Measurements from ENCODE around the gene APEX1.

GRCh38 chr14:20493634-20494033 lies 38.6 kb downstream of the APEX1 start:
- no peak for TF ChIP-seq POLR2AphosphoS5 (IDR thresholded peaks at IDR 0.05; ENCODE audit: low read depth, low read length)
- no peak for TF ChIP-seq CTCF (IDR thresholded peaks at IDR 0.05 in 2 of 3, conservative IDR thresholded peaks at IDR 0.05 in 1 of 3; ENCODE audit: borderline replicate concordance in 1 of 3, insufficient read depth in 1 of 3, low read depth in 2 of 3, low read length in 2 of 3)
- no peak for TF ChIP-seq EZH2 (IDR thresholded peaks at IDR 0.05)
- TF ChIP-seq YY1 (IDR thresholded peaks at IDR 0.05; ENCODE audit: extremely low read depth, insufficient replicate concordance, low read depth, low read length), result no peak
- TF ChIP-seq REST (IDR thresholded peaks at IDR 0.05; ENCODE audit: low read depth), result no peak
- TF ChIP-seq EZH2phosphoT487 (IDR thresholded peaks at IDR 0.05; ENCODE audit: borderline replicate concordance), result no peak
- TF ChIP-seq SP1 (IDR thresholded peaks at IDR 0.05; ENCODE audit: low read depth), result no peak
- no peak for TF ChIP-seq ZNF274 (IDR thresholded peaks at IDR 0.05; ENCODE audit: low read depth, low read length)
- no peak for TF ChIP-seq CEBPB (IDR thresholded peaks at IDR 0.05; ENCODE audit: low read depth)
- TF ChIP-seq POLR2A (IDR thresholded peaks at IDR 0.05; ENCODE audit: borderline replicate concordance, extremely low read depth, insufficient read depth, insufficient read length), result no peak
- TF ChIP-seq ATF3 (IDR thresholded peaks at IDR 0.05), result no peak
- TF ChIP-seq RAD21 (IDR thresholded peaks at IDR 0.05; ENCODE audit: low read depth), result no peak
- TF ChIP-seq MAX (IDR thresholded peaks at IDR 0.05), result no peak
- TF ChIP-seq EGR1 (IDR thresholded peaks at IDR 0.05; ENCODE audit: low read depth), result no peak
